HG03175 (cell line): ENCODE results near the gene RADIL.
"Not testable (repeated sequence)": the region's sequence is repeated elsewhere in the genome, so short reads cannot be mapped to it uniquely, and the experiment has no call there.

Experiments
- ATAC-seq: cut with Tn5 transposase; IDR thresholded peaks from one replicate; pipeline ENCODE4 v1.9.1; 2021; ENCODE audit warnings: mild to moderate bottlenecking, moderate library complexity; ENCODE audit not compliant: unreplicated experiment

RADIL gene, protein sequence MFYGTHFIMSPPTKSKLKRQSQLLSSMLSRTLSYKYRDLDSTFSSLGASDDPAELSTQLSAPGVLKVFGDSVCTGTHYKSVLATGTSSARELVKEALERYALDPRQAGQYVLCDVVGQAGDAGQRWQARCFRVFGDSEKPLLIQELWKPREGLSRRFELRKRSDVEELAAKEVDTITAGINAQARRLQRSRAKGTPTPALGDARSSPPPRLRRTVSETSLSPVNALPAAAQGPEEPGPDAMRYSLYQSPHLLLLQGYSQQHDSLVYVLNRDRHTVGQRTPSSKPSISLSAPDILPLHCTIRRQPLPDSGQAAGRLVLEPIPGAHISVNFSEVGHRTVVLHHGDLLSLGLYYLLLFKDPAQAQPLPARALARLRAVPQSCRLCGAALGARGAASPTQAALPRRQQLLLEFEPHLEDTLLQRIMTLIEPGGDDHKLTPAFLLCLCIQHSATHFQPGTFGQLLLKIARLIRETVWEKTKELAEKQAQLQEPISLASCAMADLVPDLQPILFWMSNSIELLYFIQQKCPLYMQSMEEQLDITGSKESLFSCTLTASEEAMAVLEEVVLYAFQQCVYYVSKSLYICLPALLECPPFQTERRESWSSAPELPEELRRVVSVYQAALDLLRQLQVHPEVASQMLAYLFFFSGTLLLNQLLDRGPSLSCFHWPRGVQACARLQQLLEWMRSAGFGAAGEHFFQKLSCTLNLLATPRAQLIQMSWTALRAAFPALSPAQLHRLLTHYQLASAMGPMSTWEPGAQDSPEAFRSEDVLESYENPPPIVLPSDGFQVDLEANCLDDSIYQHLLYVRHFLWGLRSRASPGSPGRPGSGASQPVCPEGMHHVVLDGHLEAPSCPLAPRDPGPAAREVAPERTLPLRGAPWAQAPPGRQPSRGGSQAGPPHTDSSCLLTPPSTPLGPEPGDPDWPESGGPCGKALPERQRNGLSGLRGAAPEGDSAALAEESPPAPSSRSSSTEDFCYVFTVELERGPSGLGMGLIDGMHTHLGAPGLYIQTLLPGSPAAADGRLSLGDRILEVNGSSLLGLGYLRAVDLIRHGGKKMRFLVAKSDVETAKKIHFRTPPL

DNA sequence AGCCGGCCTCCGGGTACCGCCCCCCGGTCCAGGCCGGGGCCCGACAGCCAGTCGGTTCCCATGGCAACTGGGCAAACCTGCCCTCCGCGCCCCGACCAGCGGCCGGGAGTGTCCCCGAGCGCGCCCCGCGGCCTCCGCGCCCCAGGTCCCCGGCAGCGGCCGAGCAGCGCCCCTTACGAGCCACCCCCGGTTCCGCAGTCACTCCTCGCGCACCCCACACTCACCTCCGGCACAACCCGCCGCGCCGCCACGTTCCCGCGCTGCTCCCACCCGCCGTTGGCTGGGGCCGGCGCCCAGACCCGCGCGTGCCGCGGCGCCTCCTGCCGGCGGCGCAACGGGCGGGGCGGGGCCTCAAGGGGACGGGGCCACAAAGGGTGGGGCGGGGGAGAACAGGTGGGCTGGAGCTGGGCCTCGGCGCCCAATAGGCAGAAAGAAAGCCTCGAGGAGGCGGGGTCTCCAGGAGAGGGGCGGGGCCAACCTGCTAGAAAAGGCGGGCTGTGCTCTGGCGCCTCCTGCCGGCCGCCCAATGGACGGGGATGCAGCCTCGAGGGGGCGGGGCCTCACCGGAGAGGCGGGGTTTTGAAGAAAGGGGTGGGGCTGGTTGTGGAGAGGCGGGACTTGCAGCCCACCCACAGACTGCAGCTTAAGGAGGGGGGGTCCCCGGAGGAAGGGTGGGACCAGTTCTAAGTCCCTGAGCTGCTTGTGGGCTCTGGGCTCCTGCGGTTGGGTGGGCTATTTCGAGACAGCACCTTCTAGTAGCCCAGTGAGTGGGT is at the start of gene RADIL:
Gene RADIL, minus strand, starts transcription at position 345 of the 773 bp plus-strand sequence. CDS start 5,577 bp downstream, outside the sequence.
- ATAC-seq = peak; percentile 80

DNA sequence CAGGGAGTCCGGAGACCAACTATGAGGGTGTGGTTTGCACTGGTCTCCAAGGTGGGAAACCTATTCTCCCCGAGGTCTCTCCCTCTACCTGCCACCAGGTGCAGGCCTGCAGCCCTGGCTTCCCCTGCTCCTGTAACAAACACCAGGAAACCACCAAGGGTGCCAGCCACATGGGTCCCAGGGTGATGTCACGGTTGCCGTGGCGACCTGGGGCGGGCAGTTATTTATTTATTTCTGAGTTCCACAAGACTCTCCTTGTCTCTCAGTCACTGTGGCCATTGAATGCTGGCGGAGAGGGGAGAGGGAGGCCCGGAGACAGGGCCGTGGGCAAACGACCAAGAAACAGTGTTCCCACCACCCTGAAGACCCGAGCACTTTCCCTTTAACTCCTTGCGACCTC is 48.4 kb upstream of the RADIL start:
- ATAC-seq = no peak

DNA sequence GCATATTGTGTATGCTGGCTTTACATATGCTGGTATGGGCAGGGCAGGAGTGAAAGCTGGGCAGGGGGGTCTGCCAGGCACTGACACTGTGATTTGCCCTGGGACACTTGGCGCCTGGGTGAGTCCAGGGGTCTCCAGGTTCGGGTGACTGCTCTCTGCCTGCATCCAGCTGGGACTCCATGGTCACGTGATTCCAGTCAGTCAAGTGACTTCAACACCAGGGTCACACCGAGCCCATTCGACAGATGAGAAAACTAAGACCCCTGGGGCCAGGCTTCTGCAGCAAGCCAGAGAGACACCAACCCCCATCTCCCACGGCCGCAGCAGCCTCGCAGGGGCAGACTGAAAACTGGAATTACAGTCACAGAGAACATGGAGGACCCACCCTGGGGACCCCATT is 45.5 kb upstream of the RADIL start:
- ATAC-seq = no peak

DNA sequence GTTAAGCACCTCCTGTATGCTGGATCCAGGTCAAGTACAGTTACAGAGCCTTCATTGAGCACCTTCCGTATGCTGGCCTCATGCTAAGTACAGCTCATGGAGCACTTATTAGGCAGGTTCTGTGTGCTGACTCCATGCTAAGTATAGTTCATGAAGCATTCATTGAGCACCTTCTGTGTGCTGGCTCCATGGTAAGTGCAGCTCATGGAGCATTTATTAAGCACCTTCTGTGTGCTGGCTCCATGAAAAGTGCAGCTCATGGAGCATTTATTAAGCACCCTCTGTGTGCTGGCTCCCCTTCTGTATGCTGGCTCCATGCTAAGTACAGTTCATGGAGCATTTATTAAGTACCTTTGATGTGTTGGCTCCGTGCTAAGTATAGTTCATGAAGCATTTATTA is 44.9 kb upstream of the RADIL start:
- ATAC-seq = no peak

DNA sequence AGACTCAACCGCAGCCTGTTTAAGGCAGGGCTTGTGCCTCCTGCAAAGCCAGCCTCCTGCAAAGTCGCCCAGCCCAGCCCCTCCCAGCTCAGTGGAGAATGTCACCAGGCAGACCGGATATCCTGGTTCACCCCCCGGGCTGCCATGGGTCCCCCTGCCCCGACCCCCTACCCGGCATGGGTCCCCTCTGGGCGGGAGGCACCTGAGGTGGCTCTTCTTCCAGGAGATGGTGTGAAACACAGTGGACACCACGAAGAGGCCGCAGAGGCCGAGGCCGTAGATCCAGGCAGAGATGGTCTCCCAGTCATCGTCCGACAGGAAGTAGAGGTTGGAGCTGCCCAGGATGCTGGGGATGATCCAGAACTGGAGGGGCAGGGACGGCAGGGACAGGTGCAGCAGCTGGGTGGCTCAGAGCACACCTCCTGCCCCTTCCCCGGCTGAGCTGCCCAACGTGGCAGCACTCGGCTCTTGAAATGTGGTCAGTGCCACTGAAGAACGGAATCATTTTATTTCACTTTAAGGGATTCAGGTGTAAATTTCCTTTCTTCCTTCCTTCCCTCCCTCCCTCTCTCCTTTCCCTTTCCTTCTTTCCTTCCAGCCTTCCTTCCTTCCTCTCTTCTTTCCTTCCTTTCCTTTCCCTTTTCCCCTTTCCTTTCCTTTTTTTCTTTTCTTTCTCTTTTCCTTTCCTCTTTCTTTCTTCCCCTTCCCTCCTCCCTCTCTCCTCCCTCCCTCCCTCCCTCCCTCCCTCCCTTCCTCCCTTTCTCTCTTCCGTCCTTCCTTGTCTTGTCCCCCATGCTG is 36.7 kb upstream of the RADIL start:
- no peak for ATAC-seq

DNA sequence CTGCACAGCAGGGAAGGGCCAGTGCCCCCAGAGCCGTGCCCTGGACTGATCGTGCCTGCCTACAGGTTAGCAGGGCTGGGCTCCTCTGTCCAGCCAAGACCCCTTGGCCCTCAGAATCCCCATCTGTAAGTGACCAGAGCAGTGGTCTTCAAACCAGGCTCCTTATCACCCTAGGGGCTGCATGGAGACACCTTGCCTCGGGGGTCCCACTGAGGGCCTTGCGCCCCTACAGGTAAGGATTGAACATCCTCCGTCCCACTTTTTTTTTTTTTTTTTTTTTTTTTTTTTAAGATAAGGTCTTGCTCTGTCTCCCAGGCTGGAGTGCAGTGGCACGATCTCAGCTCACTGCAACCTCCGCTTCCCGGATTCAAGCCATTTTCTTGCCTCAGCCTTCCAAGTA is 32.6 kb upstream of the RADIL start:
- ATAC-seq = no peak

DNA sequence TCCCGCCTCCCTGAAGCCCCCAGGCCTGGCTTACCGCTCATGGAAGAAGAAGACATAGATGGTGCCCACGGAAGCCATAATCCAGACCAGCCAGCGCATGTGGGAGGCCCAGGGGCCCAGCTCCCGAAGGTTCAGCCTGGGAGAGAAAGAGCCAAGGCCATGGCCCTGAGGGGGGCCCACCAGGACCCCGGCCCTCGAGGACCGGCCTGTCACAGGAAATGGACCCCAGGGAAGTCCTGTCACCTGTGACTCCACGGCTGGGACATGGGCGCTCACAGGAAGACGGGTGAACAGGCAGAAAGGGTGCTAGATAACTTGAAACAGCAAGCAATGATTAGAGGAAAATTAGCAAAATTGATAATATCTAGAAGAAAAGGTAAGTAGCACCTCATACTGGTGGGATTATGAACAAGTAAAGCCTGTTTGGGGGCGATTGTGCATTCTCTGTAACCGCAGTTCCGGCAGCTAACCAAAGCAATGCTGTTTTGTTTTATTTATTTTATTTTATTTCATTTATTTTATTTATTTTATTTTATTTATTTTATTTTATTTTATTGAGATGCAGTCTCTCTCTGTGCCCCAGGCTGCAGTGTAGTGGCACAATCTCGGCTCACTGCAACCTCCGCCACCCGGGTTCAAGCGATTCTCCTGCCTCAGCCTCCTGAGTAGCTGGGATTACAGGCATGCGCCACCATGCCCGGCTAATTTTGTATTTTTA is 27.8 kb upstream of the RADIL start:
- no peak for ATAC-seq

DNA sequence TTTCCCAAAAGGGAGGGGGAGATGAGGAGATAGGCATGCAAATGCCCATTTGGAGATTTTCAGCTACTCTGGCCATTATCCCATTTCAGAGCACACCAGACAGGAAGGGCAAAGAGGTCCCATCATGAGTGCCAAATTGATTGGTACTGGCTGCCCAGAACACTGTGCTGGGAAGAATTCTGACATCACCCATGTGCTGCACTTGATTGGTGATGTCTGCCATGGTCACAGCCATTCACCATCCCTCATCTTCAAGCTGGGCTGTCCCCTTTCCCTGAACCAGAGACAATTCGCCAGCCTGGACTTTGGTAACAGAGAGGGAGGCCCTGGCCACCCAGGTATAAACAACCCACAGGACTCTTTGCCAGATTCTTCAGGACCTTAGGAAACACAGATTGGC is 23.2 kb upstream of the RADIL start:
- no peak for ATAC-seq

DNA sequence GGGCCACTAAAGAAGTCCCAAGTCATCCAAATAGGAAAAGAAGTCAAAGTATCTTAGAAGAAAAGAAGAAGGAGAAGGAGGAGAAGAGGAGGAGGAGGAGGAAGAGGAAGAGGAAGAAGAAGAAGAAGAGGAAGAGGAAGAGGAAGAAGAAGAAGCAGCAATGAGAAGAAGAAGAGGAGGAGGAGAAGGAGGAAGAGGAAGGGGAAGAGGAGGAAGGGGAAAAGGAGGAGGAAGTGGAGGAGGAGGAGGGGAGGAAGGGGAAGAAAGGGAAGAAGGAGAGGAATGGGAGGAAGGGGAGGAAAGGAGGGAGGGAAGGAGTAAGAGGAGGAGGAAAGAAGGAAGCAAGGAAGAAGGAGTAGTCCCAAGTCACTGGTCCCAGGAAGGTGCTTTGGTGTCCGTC is 21.7 kb upstream of the RADIL start:
- ATAC-seq = no peak

DNA sequence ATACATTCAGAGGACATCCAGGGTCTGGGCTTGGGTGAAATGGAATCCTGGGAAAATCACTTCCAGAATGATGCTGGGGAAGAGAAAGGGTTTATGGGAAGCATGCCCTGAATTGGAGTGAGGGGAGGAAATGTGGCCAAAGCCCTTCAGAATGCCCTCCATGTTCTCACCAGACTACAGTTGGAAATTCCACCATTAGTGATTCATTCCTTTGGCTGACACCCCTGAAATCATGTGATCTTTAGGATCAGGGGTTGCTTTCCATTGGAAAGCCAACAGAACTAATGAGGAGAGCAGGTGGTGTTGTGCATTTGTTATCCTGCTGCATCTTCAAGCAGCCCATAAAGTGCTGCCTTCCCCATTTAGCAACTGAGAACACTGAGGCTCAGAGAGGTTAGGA is 20.8 kb upstream of the RADIL start:
- no peak for ATAC-seq

DNA sequence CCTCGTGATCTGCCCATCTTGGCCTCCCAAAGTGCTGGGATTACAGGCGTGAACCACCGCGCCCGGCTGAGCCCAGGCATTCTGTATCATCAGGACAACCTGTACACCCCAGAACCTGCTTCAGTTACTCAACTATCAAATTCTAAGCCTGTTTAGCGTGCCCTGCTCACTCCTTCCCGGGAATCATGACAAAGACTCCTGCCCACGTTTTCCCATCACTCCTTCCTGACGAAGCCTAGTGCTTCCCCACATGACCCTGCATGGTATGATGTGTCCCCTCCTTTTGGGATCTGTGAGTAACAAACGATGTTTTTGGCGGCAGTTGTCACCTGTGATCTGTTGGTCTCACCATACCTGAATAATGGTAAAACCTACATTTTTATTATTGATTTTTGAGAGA is 12.2 kb upstream of the RADIL start:
- ATAC-seq = no peak

DNA sequence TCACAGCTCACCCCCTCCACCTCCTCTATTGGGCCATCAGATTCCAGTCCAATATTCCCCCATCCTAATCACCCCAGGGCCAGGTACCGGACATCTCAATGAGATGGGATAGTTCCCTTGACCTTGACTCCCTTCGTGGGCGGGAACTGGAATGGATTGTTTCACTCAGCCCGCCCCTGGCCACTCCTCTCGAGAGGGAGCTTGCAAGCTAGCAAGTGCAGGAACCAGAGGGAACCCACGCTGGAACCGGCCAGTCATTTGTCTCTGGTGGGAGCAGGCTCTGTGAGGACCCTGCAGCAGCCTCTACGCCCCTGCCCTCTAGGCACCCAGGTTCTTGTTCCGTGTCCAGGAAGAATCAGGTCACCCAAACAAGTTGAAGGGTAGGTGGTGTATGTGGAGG is 11.0 kb upstream of the RADIL start:
- no peak for ATAC-seq

DNA sequence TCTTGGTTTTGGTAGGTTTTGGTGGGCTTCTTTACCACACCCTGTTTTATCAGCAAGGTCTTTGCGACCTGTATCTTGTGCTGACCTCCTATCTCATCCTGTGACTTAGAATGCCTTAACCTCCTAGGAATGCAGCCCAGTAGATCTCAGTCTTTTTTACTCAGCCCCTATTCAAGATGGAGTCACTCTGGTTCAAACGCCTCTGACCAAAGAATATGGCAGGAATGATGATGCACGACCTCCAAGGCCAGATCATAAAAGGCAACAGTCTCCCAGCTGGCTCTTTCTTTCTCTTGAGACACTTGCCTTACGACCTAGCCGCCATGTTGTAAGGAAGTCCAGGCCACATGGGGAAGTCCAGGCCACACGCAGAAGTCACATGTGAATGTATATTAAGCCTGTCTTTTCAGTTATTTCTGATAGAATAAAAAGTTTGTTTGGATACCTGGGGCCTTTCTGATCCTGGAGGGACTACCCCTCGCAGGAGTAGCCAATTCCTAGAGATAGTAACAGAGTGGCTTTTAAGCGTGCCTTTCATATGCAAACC is 10.5 kb upstream of the RADIL start:
- no peak for ATAC-seq

DNA sequence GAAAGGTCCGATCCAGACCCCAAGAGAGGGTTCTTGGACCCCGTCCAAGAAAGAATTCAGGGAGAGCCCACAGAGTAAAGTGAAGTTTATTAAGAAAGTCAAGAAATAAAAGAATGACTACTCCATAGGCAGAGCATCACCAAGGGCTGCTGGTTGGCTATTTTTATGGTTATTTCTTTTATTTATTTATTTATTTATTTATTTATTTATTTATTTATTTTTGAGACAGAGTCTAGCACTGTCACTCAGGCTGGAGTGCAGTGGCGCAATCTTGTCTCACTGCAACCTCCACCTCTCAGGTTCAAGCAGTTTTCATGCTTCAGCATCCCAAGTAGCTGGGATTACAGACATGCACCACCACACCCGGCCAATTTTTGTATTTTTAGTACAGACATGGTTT is 9.7 kb upstream of the RADIL start:
- not testable (repeated sequence) for ATAC-seq

DNA sequence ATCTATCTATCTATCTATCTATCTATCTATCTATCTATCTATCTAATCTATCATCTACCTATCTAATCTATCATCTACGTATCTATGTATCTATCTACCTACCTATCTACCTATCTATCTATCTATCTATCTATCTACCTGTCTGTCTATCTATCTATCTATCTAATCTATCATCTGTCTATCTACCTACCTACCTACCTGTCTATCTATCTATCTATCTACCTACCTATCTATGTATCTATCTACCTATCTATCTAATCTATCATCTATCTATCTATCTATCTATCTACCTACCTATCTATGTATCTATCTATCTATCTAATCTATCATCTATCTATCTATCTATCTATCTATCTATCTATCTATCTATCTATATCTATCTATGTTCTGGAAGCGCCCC is 8.0 kb upstream of the RADIL start:
- not testable (repeated sequence) for ATAC-seq

DNA sequence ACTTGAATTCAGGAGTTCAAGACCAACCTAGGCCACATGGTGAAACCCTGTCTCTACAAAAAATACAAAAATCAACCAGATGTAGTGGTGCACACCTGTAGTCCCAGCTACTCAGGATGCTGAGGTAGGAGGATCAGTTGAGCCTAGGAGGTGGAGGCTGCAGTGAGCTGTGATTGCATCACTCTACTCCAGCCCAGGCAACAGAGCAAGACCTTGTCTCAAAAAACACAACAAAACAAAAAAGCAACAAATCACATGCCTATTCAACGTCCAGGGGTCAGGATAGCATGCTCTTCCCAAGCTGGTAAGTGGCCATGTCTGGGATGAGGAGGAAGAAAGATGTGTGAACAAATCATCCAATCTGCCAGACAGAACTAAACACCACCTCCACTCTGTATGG is 6.2 kb upstream of the RADIL start:
- no peak for ATAC-seq

DNA sequence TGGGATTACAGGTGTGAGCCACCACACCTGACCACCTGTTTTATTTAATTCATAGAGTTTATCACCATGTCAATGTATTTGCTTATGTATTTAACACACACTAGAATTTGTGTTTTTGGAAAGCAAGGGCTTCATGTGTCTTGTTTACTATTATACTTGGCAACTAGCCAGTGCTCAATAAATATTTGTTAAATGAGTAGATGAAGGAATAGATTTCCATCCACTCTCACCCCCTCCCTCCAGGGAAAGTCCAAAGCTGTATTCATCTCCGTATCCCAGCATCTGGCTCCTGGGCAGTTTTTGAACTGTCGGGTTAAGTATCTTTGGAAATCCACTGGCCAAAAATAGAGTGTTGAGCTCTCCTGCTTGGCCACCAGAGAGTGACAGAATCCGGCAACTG is 4.6 kb upstream of the RADIL start:
- ATAC-seq = no peak

DNA sequence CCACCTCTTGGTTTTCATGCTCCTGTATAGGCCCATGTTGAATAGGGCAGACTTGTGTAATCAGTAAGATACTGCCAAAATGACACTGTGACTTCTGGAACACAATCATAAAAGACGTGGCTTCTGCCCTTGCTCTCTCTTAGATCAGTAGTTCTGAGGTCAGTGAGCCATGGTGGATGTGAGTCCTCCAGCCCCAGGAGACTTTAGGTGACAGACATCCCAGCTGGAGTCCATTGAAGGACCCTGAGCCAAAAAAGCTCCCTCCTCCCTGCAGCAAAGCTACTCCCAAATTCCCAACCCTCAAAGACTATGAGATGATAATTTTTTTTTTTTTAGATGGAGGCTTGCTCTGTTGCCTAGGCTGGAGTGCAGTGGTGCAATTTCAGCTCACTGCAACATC is 3.2 kb upstream of the RADIL start:
- no peak for ATAC-seq

DNA sequence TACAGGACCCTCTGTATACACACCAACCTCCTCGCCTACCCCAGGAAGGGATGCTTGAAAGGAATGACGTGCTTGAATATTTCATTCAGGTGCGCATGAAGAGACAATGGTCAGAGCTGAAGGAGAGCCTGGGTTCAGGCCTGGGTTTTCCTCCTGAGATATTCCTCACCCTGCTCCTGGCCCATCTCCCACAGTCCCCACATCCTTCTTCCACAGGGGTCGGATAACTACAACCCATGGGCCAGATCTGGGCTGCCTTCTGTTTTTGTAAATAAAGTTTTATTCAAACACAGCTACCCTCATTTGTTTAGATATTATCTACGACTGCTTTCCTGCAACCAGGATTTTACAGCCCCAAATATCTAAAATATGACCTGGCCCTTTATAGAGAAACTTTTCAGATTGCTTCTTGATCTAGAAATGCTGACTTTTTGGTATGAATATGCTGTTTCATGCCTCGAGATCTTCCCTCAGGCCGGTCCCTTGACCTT is 1.8 kb upstream of the RADIL start:
- ATAC-seq = no peak
